Panc1 (cell line): ENCODE data around the gene TMPRSS2. TPM values are rescaled to one million over a fixed set of nuclear protein-coding genes. Genes with fewer than 3 reads are reported as not detected.

ENCODE experiments used
- ATAC-seq: fragments of 200-7000 bp; cut with Tn5 transposase; 2 replicates; pipeline ENCODE4 v1.9.1; 2020; ENCODE audit warnings: mild to moderate bottlenecking, moderate library complexity
- BruUV-seq: library from RNA; stranded (reverse); fragments of 400-500 nt; replicated peaks from 2 replicates; lab custom pipeline; 2021; lab: Mats Ljungman, UMichigan
- CTCF ChIA-PET: fragments of 300-600 bp; sonication (Branson Sonifier 250); formaldehyde crosslinking; loops from one replicate; lab custom pipeline; 2022; ENCODE audit warnings: antibody characterized with exemption; lab: Charles Lee
- POLR2A ChIA-PET: fragments of 300-600 bp; sonication (Branson Sonifier 250); formaldehyde crosslinking; loops from one replicate; lab custom pipeline; 2022; ENCODE audit warnings: antibody characterized with exemption; lab: Charles Lee
- DNase-seq: peaks from one replicate; pipeline ENCODE4 v3.0.0-alpha.2; 2010; ENCODE audit warnings: low read depth, low spot score
- H3K27ac ChIP-seq: 2 replicates; pipeline ENCODE4 v1.5.1; 2011; ENCODE audit warnings: mild to moderate bottlenecking, low read length, inconsistent platforms
- H3K27me3 ChIP-seq: fragments of 200-500 bp; sonication (Bioruptor generic); 2 replicates; pipeline ENCODE4 v1.6.0; 2014; ENCODE audit warnings: low read length, inconsistent platforms; ENCODE audit not compliant: control insufficient read depth, insufficient read depth
- H3K36me3 ChIP-seq: fragments of 200-500 bp; sonication (Bioruptor generic); 2 replicates; pipeline ENCODE4 v1.5.1; 2014; ENCODE audit warnings: inconsistent platforms, mild to moderate bottlenecking, low read length, moderate library complexity; ENCODE audit not compliant: control insufficient read depth, insufficient read depth
- H3K4me1 ChIP-seq: 2 replicates; pipeline ENCODE4 v1.5.1; 2011; ENCODE audit warnings: inconsistent platforms, mild to moderate bottlenecking, low read length, moderate library complexity; ENCODE audit not compliant: control insufficient read depth, insufficient read depth
- H3K4me3 ChIP-seq, 2 experiments: 2 replicates each; pipeline ENCODE4 v1.5.1; 2011 to 2012; ENCODE audit warnings: low read depth in 2 of 2, low read length in 2 of 2, mild to moderate bottlenecking in 2 of 2, inconsistent platforms in 1 of 2, moderate library complexity in 1 of 2
- H3K9me3 ChIP-seq: fragments of 200-500 bp; sonication (Bioruptor generic); 2 replicates; pipeline ENCODE4 v1.5.1; 2014; ENCODE audit warnings: low read depth, mild to moderate bottlenecking, inconsistent platforms, low read length, moderate library complexity; ENCODE audit not compliant: control insufficient read depth, insufficient read depth
- CTCF ChIP-seq: fragments of 450-650 bp; IDR thresholded peaks from 2 replicates; pipeline ENCODE4 v1.5.1; 2017; ENCODE audit warnings: mild to moderate bottlenecking
- POLR2AphosphoS5 ChIP-seq: IDR thresholded peaks from 2 replicates; pipeline ENCODE4 v1.6.1; 2012; ENCODE audit warnings: mild to moderate bottlenecking, low read depth, low read length, moderate library complexity
- REST ChIP-seq, 2 experiments: IDR thresholded peaks; 2 replicates each; pipeline ENCODE4 v1.6.1; 2011 to 2012; ENCODE audit warnings: low read depth in 2 of 2, control low read depth in 1 of 2, low read length in 1 of 2, mild to moderate bottlenecking in 1 of 2, moderate library complexity in 1 of 2; ENCODE audit not compliant: insufficient read depth in 1 of 2
- SIN3A ChIP-seq: IDR thresholded peaks from 2 replicates; pipeline ENCODE4 v1.6.1; 2012; ENCODE audit warnings: low read depth, mild to moderate bottlenecking, low read length, moderate library complexity, borderline replicate concordance; ENCODE audit not compliant: insufficient read depth
- TCF7L2 ChIP-seq: IDR thresholded peaks from 2 replicates; pipeline ENCODE4 v1.6.1; 2011; ENCODE audit warnings: mild to moderate bottlenecking, low read depth, low read length, inconsistent platforms
- in situ Hi-C: cut with HindIII; loops from 2 replicates; pipeline ENCODE4 v1.10.0; 2016; ENCODE audit warnings: low sequenced_read_pairs, low pct_unique_long_range_greater_than_20kb
- intact Hi-C: fragments of 100-400 bp; cut with micrococcal nuclease; formaldehyde crosslinking; loops from one replicate; pipeline ENCODE4 v1.10.0; 2022; ENCODE audit not compliant: unreplicated experiment
- total RNA-seq: library from RNA; stranded (reverse); gene quantifications from one replicate; pipeline ENCODE4 v1.2.1, GENCODE V29; 2021; ENCODE audit not compliant: unreplicated experiment

Gene TMPRSS2
- total RNA-seq, 1 experiment from 2014 or later, result 111 TPM

GRCh38 chr21:41426676-41427404 lies 81.1 kb downstream of the TMPRSS2 start:
- H3K4me1 ChIP-seq, result no peaks in the 10 kb centered on the region
- intact Hi-C loops, result no loop called here
- ATAC-seq, result 0 out of 2 replicates have a peak, but pooled peaks have one; percentile 26
- no peaks in the 10 kb centered on the region for H3K27me3 ChIP-seq
- POLR2A ChIA-PET, result no interaction called here
- CTCF ChIA-PET, result no interaction called here
- no TSS peak for BruUV-seq
- H3K4me3 ChIP-seq, result peak overlapping the region; percentile 48 to 58; a peak in 3 of 4 replicates
- TF ChIP-seq TCF7L2, result no peak
- no peak for TF ChIP-seq SIN3A
- TF ChIP-seq POLR2AphosphoS5, result no peak
- no peak for TF ChIP-seq REST (IDR thresholded peaks at IDR 0.05; ENCODE audit: insufficient read depth in 1 of 2, low read depth in 2 of 2, low read length in 1 of 2)
- no peak for TF ChIP-seq CTCF
- no peaks in the 10 kb centered on the region for H3K9me3 ChIP-seq
- no peak for DNase-seq
- no peaks in the 10 kb centered on the region for H3K36me3 ChIP-seq
- in situ Hi-C loops, result no loop called here
- no peak overlapping the region for H3K27ac ChIP-seq

GRCh38 chr21:41425954-41426675 lies 81.8 kb downstream of the TMPRSS2 start, which contains the start of gene MX1:
MX1 (plus strand) TSS chr21:41426239; CDS start chr21:41432071, 5,832 bp downstream.
- Histone ChIP-seq H3K36me3 (no peaks in the 10 kb centered on the region), H3K4me3 (peak within 1 kb of the TSS; percentile 48 to 58), H3K9me3 (no peaks in the 10 kb centered on the region), H3K4me1 (no peaks in the 10 kb centered on the region), H3K27me3 (no peaks in the 10 kb centered on the region), H3K27ac (no peak within 1 kb of the TSS)
- POLR2A ChIA-PET, result no interaction called here
- BruUV-seq, result no TSS peak
- intact Hi-C loops, result no loop called here
- DNase-seq (no peak), ATAC-seq (peak; percentile 81)
- no peak for TF ChIP-seq CTCF
- TF ChIP-seq SIN3A, result no peak
- TF ChIP-seq REST (IDR thresholded peaks at IDR 0.05; ENCODE audit: insufficient read depth in 1 of 2, low read depth in 2 of 2, low read length in 1 of 2), result no peak
- TF ChIP-seq TCF7L2, result no peak
- TF ChIP-seq POLR2AphosphoS5, result no peak
- CTCF ChIA-PET, result no interaction called here
- in situ Hi-C loops, result no loop called here
